Activated CD8-positive, alpha-beta memory T cell treated with anti-CD3 and anti-CD28 coated beads, Interleukin-2, amount 50 U/mL, for 1 hour (primary cell): ENCODE data around the gene STAM2.
A peak's percentile ranks its signal among the peaks of the same experiment; 100 is the strongest.
"Not testable (repeated sequence)": the region's sequence is repeated elsewhere in the genome, so short reads cannot be mapped to it uniquely, and the experiment has no call there.

Experiments
- DNase-seq: peaks from one replicate; pipeline ENCODE4 v3.0.0-alpha.2; 2020; ENCODE audit errors: extremely low read depth

The STAM2 gene

DNA sequence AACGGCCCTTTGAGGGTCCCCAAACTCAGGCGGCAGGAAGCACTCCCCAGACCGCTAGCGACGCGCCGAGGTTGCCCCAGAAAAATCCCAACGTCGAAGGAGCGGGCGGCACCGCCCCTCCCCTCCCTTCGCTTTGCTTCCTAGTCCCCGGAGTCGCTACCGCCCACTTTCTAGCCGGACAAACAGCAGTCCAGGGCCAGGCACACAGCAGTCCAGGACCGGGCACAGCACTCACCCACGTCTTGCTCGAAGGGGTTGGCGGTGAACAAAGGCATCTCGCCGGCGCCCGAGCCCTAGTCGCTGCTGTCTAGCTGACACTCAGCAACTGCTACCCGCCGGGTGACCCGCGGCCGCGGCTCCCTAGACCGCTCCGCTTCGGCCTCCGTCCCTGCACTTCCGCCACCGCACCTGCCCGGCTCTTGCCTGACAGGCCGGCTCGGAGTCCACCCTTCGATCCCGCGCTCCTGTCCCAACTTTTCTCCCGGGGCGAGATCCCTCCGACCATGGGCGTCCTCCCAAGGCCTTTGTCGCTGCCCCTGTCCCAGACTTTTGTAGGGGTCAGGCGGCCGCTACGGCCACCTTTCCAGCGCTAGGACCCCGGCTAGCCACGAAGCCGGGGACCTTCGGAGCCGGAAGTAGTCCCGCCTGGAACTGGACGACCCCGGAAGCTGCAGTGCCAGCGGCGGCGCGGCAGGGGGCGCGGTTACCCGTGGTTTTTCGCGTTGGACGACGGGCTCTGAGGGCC lies at the start of gene STAM2:
TSS of gene STAM2 (minus strand) at position 396 of the 745 bp plus-strand sequence. CDS start at position 275, 121 bp downstream.
- DNase-seq, result peak; percentile 72

DNA sequence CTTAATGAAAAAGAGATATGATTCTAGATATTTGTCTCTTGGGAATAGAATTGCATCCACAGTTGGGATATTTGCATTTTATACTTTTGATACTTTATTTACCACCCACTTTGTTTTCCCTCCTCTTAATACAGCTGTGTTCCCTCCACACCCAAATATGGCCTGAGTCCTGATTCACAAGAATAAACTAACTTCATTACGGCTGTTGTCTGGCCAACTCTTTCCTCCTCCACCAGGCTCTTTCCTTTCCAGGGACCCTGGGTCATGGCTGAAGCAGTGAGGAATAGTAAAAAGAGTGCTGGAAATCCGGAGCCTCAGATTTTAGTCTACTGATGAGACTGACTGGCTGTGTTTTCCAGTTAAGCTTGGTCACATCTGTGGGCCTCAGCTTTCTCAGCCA lies 48.4 kb upstream of the STAM2 start:
- no peak for DNase-seq

DNA sequence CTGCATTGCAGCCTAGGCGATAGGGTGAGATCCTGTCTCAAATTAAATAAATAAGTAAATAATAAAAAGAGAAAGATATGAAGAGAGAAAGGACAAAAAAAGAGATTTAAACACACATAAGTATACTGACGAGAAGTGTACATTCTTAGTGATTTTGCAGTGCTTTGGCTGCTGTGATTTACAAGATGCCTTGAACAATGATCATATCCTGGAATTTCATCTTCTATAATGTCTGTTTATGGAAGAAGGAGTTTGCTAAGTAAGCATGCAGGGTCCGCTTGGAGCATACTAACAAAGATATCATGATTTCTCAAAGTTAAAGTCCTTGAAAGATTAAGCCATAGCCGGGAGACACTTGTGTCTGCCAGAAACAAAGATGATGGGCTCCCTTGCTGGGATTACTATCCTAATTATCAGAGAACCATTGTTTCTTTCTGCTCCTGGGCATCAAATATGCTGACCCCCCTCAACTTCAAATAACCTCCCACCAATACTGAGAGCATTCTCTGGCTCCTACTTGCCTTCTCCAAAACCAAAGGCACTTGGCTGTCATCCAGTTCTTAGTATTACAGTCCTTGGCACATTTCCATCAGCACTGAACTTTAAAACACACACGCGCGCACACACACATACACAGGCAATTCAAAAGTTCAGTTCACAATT lies 47.5 kb upstream of the STAM2 start:
- DNase-seq, result no peak

DNA sequence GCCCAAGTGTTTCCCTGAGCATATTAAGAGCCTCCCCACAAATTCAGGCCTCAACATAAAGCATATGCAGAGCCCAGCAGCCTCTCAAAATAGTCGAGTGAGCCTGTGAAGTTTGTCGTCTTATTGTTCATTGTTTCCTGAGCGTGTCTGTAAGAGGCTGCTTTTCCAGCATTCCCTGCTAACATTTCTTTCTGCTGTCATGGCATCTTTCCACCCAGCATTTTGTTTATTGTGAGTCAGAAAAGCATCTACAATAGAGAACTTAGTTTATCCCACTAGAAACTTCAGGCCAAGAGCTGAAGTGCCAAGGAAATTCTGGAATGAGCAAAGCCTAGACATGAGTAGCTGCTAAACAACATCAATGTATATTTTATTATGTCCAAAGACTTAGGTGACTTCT lies 46.3 kb upstream of the STAM2 start:
- DNase-seq, result no peak

DNA sequence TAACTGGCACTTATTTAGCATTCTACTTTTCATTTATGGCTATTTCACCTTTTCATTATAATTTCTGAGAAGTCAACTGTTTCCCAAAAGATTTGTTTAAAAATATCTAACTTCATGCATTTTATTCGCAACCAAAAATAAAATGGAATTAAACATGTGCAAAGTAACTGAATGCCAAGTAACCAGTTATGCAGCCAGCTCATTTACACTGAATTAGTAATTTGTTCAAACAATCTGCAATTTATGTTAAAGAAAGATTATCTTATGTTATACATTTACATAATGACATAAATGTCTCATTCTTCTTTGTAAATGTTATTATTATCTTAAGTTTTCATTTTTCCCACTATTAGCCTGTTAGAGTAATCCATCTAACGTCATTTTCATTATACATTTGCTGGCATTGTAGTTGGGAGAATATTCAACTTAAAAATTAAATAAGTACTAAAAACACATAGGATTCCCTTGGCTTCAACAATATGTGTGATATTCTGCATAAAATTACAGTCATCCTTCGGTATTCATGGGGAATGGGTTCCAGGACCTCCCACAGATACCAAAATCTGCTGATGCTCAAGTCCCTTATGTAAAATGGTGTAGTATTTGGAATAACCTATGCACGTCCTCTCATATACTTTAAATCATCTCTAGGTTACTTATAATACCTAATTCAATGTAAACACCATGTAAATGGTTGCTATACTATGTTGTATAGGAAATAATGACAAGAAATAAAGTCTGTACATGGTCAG lies 43.7 kb upstream of the STAM2 start:
- DNase-seq, result no peak

DNA sequence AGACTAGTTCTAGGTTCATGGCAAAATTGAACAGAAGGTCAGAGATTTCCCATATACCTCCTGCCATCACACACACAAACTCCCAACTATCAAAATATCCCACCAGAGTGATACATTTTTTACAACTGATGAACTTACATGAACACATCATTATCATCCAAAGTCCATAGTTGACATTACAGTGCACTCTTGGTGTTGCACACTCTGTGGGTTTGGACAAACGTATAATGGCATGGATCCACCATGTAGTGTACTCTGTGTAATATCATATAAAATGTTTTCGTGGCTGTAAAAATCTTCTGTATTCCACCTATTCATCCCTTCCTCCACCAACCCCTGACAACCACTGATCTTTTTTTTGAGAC lies 25.9 kb upstream of the STAM2 start:
- no peak for DNase-seq

DNA sequence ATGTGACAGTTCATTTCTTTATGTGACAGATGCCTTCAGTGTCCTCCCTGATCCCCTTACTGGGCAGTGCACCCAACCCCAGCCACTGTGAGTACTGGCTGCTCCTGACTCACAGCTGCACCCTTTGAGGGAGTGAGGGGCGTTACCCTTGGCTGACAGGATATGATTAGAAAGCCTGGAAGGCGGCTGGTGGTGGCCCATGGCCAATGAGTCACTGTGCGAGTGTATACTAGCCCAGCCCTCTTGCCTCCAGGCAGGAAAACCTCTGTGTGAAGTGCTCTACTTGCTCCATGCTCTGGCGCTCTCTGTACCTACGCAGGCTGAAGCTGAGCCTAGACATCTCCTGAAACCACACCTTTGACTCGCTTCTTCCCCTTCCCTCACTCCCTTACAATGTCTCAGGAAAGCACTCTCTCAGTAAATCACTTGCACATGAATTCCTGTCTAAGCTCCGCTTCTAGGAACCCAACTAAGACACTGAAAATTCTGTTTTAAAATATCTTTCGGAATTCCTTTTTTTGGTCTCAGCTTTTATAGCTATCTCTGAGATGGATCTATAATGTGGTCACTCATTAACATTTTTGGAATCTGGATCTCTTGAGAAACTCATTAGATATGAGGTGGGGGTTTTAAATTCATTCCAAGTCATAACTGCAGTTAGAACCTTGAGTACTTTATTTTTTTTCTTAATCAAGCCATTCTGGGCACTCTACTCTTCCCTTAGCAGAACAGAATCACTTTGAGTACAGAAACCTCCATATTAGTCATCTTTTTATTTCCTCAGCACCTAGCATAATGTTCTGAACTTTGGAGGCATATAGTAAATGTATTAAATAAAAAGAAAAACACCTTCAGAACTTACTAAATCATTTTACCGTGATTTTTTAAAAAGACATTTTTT lies 25.3 kb upstream of the STAM2 start:
- no peak for DNase-seq

DNA sequence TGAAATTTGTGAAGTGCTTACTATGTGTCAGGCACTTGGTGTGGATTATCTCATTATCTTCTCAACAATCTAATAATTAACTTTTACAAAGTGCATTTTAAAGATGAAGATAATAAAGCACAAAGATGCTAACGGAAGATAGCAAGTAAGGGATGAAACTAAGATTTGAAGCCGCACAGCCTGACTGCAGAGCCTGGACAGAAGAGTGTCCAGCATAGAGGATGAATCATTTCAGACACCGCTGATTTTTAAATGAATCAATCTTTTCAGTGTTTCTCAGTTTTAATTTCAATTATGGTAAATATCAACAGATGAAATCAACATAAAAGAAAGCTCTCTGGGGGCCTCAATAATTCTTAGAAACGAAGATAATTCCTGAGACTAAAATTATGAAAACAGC lies 24.5 kb upstream of the STAM2 start:
- DNase-seq, result no peak

DNA sequence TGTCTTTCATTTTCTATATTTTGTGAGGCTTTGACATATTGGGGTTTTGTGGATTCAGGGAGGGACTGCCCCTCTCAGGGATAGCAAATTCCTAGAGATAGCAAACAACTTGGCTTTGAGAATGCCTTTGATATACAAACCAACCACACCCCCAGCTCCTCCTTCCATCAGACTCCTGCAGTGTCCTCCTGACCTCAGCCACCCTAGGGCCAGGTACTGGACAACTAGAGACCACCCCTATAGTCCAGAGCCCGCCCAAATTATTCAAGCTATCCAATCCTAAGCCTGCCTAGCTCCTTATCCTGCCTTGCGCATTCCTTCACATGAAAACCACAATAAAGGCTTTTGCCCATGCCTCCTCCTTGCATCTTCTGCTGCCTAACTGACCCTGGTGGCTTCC lies 22.9 kb upstream of the STAM2 start:
- DNase-seq, result no peak

DNA sequence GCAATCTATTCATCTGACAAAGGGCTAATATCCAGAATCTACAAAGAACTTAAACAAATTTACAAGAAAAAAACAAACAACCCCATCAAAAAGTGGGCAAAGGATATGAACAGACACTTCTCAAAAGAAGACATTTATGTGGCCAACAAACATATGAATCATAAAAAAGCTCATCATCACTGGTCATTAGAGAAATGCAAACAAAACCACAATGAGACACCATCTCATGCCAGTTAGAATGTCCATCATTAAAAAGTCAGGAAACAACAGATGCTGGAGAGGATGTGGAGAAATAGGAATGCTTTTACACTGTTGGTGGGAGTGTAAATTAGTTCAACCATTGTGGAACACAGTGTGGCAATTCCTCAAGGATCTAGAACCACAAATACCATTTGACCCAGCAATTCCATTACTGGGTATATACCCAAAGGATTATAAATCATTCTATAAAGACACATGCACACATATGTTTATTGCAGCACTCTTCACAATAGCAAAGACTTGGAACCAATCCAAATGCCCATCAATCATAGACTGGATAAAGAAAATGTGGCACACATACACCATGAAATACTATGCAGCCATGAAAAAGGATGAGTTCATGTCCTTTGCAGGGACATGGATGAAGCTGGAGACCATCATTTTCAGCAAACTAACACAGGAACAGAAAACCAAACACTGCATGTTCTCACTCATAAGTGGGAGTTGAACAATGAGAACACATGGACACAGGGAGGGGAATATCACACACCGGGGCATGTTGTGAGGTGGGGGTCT lies 22.1 kb upstream of the STAM2 start:
- DNase-seq, result not testable (repeated sequence)

DNA sequence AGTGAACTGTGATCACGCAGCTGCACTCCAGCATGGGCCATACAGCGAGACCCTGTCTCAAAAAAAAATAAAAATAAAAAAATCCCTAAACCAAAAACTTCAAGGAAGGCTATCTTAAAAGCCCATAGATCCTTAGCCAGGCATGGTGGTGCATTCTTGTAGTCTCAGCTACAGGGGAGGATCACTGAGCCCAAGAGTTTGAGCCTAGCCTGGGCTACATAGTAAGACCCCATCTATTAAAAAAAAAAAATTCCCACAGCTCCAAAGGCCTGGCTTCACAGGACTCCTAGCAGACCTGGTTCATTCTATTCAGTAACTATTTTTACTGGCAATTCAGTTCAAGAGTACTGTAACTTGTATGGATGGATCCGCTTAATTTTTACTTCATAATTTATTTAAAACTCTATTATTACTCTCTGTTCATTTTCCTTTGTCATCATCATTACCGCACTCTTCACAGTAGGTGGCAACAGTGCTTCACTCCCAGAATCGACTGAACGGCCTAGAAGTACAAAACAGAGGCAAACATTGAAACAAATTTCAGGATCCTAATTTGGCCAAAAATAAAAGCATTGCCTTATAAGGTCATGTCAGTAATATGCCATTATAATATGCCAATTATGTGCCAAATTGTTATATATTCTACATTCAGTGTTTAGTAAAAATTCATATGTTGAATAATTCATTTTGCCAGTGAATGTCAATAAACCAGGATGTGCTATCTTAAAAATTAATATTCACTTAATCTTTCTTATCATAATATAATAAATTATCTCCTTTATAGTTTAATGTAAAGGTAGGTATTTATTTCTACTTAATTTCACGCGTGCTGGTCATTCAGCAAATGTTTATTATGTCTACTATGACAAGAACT lies 14.3 kb upstream of the STAM2 start:
- no peak for DNase-seq

DNA sequence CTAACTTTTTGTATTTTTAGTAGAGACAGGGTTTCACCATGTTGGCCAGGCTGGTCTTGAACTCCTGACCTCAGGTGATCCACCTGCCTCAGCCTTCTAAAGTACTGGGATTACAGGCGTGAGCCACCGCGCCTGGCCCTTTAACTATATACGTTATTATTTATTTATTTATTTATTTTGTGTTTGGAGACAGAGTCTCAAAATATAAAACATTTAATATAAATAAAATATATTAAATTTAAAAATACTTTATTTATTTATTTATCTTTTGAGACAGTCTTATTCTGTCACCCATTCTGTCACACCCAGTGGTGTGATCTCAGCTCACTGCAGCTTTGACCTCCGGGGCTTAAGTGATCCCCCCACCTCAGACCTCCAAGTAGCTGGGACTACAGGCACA lies 11.2 kb upstream of the STAM2 start:
- DNase-seq, result not testable (repeated sequence)

DNA sequence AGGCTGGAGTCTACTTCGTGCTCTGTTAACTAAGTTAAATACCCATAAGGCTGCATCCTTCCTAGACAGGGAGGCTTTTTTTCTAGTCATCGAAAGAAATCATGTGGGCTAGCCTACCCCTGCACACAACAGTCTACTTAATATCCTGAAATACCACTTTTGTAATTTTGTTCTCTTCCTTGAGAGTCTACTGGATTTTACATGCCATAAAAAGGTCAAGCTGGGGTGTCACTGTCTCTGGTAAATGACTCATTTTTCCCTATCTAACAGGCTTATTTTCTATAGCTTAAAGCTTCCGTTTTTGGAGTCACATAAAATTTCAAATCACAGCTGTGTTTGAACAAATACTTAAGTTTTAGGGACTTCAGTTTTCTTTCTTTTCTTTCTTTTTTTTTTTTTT lies 10.7 kb upstream of the STAM2 start:
- DNase-seq, result no peak

DNA sequence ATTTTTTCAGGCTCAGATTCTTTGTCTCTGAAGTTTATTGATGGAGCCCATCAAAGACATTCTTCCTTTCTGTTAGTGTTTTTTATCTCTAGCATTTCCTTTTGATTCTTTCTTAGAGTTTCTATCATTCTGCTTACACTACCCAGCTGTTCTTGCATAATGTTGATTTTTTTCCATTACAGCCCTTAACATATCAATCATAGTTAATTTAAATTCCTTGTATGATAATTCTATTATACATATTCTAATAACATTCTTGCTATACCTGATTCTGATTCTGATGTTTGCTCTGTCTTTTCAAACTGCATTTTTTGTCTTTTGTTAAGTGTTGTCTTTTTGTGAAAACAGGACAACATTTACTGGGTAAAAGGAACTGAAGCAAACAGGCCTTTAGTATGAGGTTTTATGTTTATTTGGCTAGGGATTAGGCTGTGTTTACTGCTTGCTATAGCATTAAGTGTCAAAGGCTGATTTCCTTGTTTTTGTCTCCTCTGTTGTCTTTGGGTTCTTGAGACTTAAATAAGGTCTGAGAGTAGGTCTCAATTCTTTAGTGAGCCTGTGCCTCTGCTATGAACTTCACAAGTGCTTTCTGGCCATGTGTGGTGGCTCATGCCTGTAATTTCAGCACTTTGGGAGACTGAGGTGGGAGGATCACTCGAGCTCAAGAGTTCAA lies 8.0 kb upstream of the STAM2 start:
- DNase-seq, result no peak

DNA sequence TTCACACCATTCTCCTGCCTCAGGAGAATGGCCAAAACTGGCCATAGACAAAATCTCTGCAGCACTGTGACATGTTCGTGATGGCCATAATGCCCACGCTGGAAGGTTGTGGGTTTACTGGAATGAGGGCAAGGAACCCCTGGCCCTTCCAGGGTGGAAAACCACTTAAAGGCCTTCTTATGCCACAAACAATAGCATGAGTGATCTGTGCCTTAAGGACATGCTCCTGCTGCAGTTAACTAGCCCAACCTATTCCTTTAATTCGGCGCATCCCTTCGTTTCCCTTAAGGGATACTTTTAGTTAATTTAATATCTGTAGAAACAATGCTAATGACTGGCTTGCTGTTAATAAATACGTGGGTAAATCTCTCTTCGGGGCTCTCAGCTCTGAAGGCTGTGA lies 2.1 kb upstream of the STAM2 start:
- DNase-seq, result not testable (repeated sequence)

DNA sequence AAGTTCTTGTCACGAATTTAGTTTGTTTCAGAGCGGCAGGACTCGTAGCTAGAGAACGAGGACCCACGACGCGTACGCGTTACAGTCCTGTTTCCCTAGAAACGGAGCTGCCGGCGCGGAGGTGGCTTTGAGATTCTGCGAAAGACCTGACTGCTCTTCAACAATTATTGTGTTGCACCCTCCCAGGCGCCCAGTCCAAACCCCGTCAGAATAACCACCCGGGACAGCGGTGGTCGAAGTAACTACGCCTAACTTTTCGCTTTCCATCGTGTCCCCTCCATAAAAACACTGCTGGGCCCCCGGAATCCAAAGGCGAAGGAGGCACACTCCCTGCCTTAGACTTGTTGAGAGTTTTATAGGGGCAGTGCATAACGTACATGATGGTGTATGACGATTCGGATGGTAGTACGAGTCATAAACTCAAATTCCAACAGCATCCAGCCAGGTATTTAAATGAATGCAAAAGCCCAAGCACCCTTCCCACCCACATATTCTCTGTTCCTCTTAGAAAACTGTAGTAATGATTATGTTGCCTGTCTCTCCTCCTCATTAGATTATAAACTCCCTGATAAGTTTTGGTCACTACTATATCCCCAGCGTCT lies 651 bp upstream of the STAM2 start:
- DNase-seq, result no peak

DNA sequence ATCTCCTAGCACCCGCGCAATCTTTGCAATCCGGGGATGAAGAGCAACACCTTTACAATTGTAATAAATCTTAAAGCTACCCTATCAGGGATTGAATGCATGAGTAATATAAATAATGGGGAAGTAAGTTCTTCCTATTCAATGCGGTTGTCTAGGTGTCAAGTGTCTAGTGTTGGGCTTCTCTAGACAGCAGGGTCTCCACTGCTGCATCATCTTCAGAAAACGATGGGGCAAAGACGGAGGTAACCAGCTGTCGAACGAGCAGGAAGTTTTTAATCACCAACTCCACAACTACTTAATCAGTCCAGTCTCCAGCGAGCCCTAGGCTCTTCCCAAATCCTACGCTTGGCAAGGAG lies 573 bp downstream of the STAM2 start:
- no peak for DNase-seq

DNA sequence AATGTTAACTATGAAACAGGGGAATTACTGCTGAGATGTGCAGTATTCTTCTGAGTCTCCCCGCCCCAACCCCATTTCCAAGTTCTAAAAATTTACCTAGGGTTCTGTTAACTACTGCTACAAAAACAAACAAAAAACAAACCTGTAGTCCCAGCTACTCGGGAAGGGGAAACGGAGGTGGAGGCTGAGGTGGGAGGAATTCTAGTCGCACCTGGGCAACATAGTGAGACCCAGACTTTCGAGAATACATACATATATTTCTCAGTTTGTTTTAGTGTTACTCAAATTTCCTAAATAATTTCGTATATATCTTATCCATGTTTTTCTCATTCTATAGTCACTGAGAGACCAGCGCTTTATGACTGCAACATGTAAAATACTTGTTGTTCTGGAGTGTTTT lies 989 bp downstream of the STAM2 start:
- DNase-seq, result no peak

DNA sequence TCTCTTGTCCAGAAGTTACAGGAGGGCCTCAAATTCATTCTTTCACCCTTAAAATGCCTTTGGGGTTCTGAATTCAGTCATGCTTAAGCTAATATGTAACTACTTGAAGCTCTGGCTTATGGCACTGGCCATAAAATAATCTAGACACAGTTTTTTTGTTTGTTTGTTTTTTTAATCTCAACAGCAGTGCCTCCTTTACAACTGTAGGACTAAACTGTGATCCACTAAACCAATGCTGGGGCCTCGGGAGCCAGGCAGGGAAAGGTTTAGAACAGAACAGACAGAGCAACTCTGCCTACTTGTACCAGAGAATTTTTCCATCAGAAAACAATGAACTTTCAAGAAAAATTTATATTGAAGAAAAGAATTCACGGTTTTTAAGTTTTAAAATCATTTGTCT lies 1.7 kb downstream of the STAM2 start:
- DNase-seq, result no peak
